Measurements from ENCODE around the gene ATXN7L1.
"Not testable (repeated sequence)": the region's sequence is repeated elsewhere in the genome, so short reads cannot be mapped to it uniquely, and the experiment has no call there.

ATXN7L1 gene

GRCh38 chr7:105800442-105800841, 76.0 kb downstream of the ATXN7L1 start:
- no peak for DNase-seq

DNA sequence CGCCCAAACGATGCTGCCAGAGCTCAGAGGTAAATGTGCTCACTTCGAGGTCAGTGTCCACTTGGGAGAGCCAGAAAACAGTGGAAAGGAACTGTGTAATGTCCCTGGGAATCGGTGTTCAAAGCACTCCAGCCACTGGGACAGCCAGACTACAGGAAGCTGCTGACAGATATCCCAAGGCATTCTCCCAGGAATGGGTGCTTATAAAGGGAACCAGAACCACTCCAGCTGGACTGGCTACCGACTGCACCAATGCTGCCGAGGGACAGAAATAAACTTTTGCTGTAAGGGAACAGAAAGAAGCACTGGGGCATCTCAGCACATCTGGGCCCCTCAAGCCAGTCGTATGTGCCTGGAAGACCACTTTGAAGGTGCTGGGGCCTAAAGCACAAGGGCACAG, 76.7 kb downstream of the ATXN7L1 start:
- no peak for DNase-seq

GRCh38 chr7:105799006-105799405, 77.4 kb downstream of the ATXN7L1 start:
- DNase-seq: no peak

DNA sequence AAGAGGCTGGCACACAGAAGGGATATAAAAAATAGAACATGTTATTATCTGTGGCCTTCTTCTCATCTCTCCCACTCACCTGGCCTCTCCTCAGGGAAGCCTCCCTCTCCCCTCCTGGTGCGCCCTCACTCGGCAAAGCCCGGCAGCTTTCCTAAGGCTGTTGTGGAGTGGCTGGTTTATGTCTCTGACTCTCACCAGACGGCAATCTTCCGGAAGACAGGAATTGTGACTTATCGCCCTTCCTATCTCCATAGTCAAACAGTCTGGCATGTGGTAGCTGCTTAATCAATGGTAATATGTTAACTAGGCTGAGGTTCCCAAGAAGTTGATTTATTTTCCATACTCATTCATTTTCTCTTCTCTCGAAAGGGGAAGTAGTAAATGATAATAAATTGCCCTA, 78.7 kb downstream of the ATXN7L1 start:
- DNase-seq: no peak

- DNase-seq: no peak
Measured at GRCh38 chr7:105796365-105796764, 80.0 kb downstream of the ATXN7L1 start.

DNA sequence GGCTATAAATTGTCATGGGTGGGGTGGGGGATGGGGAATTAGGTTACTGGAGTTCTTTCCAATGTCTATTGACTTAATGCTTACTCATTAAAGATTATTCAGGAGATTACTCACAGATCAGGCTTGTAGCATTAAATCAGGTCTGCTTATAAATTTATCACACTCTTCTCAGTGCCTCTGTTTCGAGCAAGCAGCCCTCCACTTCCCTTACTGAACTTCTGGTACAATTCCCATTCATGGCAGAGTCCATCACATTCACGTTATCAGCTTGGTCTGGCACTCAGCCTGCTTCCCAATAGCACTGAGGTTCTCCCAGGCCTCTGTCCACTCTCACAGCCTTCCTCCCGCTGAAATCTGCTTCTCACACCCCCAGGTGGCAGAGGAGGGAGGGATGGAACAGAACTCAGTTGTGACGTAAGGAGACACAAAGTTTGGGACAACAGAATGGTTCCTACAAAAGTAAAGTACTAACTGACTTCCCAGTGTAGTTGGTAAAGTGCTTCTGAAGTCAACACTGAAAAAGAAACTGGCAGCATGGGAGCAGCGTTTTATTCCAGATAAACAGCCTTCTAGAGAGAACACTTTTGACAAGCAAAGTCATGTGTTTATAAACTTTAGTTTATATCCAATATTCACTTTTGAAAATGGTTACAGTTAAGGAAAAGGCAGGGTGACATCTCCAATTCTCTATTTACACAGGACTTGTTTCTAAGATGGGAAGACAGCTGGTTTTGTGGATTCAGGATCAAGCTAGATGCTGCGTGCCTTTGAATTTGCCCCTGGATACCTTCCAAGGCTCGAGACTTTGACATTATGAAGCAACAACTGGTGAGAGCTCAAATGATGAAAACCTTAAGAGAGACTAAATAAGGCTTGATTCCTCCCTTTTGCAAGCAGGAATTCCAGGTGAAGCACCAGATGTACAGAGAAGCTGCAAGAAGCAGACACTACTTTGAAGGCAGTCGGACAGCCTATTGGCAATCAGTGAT, 81.4 kb downstream of the ATXN7L1 start:
- no peak for DNase-seq

DNA sequence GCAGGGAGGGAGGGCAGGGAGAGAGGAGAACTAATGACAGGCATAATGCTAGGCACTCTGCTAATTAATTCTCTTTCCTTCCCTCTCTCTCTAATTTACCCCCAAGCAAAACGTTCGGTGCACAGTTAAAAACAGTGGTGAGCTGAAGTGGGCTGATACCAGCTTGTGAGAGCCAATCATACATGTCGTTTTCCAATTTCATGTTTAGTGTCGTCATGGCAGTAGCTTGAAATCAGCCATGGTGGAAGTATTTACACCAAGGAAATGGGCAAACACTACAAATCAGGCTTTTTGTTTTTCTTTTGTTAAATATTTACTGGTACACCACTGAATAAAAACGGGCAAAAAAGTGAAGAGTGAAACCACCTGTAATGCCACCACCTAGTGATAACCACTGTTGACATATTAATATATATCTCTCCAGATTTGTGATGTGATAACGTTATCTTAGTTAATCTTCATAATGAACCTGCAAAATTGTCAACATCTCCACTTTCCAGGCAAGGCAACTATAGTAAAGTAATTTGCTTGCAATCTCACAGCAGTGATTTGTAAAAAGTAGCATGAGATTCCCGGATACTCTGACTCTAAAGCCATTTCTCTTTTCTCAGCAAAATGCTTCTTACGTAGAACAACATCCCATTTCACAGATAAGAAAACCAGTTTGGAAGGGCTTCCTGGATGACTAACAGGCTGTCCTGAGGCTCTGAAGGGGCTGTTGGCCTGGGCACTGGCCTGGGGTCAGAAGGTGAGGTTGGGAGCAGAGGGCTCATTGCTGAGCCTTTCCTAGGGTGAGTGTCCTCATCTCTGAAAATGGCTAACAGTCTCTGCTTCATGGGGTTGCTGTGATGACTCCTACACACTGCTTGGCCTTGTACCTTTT, 83.7 kb downstream of the ATXN7L1 start:
- no peak for DNase-seq

DNA sequence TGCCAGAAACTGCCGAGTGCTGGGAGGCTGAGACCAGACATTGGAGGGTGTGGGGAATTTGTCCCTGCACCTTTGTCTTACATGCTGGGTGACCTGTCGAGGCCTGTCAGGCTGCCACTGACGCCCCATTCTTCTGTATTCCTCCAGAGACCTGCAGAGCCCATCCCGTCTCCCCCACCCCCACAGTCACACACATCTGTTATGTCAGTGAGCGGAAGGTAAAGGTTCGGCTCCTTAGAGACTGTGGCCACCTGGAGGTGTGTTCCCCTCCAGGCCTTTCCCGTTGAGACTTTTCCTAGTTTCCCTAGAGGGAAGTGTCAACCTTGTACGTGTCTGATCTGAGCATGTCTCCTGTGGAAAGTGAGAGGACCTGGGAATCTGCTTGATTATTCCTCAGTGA, 84.5 kb downstream of the ATXN7L1 start:
- DNase-seq: no peak

GRCh38 chr7:105790996-105791395, 85.4 kb downstream of the ATXN7L1 start:
- DNase-seq: no peak

DNA sequence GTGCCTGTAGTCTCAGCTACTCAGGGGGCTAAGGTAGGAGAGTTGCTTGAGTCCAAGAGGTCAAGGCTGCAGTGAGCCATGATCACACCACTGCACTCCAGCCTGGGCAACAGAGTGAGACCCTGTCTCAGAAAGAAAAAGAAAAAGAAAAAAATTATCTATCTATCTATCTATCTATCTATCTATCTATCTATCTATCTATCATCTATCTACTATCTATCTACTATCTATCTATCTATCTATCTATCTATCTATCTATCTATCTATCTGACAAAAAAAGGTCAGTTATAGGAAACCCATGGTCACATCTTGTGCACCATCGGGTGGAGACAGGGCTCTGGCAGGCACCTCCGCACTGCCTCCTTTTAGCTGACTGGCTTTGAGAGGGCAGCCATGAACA, 85.9 kb downstream of the ATXN7L1 start:
- not testable (repeated sequence) for DNase-seq

DNA sequence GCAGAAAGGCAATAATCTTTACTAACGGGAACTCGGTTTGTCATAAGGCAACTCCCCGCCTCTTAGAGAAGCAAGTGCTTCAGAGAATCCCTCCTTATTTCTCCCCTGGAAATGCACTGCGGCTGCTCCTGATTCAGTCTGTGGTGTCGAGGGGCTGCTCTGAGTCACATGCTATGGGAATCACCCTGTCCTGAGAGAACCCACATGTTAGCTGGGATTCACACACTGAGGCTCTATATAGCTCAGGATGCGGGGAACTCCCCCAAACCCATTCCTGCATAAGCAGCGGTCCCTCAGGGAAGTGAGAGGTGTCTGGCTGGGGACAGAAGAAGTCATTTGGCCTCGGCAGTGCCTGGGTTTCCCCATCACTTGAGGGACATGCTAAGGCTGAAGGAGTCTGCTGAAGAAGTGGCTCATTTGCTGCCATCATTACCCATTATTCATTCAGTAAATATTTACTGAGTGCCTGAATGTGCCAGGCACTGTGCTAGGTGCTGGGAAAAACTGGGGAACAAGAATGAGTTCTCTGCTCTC, 87.5 kb downstream of the ATXN7L1 start:
- DNase-seq: no peak

- DNase-seq: no peak
Measured at GRCh38 chr7:105788356-105788755, 88.0 kb downstream of the ATXN7L1 start.

- DNase-seq: no peak
Measured at GRCh38 chr7:105787793-105788192, 88.6 kb downstream of the ATXN7L1 start.

GRCh38 chr7:105786520-105787470, 89.6 kb downstream of the ATXN7L1 start:
- DNase-seq: no peak

- DNase-seq: peak; percentile 83 to 89 (median 84)
Measured at GRCh38 chr7:105782391-105783042, 93.9 kb downstream of the ATXN7L1 start.

- DNase-seq: no peak
Measured at GRCh38 chr7:105779856-105780780, 96.3 kb downstream of the ATXN7L1 start.

- DNase-seq: no peak
Measured at GRCh38 chr7:105778956-105779355, 97.4 kb downstream of the ATXN7L1 start.

DNA sequence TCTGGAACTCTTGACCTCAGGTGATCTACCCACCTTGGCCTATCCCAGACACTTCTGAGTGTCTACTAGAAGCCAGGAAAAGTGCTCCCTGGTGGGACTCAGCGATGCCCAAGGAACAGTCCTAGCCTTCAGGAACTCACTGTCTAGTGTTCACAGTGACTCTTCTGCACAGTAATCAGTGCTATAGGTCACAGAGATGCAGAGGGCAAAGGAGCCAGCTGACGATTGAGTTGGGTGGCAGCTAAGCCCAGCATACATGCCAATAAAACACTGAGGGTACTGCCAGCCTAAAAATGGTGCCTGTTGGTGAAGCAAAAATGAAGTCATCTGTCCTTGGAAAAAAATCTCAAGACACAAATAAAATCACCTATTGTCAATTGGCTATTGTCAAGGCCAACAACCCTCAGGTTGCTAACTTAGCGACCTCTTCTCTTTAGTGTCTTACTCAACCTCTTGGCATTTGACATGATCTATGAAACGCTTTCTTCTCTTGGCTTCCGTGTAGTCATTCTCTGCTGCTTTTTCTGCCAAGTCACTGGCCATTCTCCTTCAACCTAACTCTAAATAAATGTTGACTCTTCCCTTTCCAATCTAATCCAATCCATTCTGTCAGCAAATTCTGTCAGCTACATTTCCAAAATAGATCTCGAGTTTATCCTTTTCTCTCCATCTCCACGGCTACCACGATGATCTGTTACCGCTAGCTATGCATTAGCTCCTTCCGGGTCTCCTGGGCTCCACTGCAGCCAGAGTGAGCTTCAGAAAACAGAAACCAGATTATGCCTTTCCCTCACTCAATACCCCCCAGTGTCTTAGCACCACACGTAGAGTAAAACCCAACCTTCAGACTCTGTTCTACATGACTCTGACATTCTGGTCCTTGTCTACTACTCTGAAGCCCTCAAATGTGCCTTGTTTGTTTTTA, 99.2 kb downstream of the ATXN7L1 start:
- no peak for DNase-seq

DNA sequence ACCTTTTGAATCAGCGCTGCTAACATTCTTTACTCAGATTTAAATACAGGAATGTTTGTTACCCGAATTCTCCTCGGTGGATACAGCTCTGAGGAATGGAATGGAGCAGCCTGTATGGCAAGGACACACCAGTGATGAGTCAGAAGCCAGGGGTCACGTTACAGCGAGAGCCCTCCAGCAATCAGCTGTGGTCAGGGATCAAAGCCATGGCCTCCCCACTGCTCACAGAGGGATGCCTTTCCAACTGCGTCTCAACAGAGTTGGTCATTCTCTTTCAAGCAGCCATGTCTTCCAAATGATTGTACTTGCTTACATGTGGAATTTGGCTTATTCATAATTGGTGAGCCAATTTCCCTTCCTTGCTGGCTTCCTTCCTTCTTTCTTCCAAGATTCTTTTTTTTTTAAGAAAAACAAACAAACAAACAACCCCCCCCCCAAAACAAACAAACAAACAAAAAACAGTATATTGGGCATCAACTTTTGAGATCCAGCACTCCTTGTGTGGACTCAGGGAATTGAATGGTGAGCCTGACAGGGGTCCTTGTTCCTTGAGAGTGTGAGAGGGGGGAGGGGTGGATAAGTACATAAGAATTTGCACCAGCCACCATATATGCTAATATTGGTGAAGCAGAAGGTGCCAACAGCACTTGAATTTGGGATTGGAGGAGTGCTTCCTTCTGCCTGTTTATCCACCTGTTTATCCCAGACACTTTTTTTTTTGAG, 100.2 kb downstream of the ATXN7L1 start:
- DNase-seq: no peak
